HL-60 (cell line): ENCODE results near the gene KDM1B.

Source experiments
- DNase-seq, 2 experiments: peaks; one replicate each; pipeline ENCODE4 v3.0.0-alpha.2; 2010 to 2020; ENCODE audit warnings: low read depth in 1 of 2, low spot score in 1 of 2
- H3K27ac ChIP-seq: fragments of 250-450 bp; sonication (Bioruptor Pico); replicated peaks from 2 replicates; pipeline ENCODE4 v1.5.1; 2020; ENCODE audit warnings: mild to moderate bottlenecking, moderate library complexity
- H3K27me3 ChIP-seq: fragments of 250-450 bp; sonication (Bioruptor Pico); 2 replicates; pipeline ENCODE4 v1.5.1; 2021; ENCODE audit warnings: mild to moderate bottlenecking, moderate library complexity; ENCODE audit not compliant: insufficient read depth, poor library complexity, severe bottlenecking
- H3K4me3 ChIP-seq: replicated peaks from 2 replicates; pipeline ENCODE4 v1.5.1; 2011; ENCODE audit warnings: mild to moderate bottlenecking, control low read depth, low read length; ENCODE audit not compliant: insufficient read depth
- GABPA ChIP-seq: IDR thresholded peaks from 2 replicates; pipeline ENCODE4 v1.6.1; 2012; ENCODE audit warnings: low read depth
- POLR2AphosphoS5 ChIP-seq: IDR thresholded peaks from 2 replicates; pipeline ENCODE4 v1.6.1; 2012; ENCODE audit warnings: low read depth
- REST ChIP-seq: IDR thresholded peaks from 2 replicates; pipeline ENCODE4 v1.6.1; 2012; ENCODE audit warnings: low read depth; ENCODE audit not compliant: insufficient replicate concordance
- SPI1 ChIP-seq: IDR thresholded peaks from 2 replicates; pipeline ENCODE4 v1.6.1; 2012; ENCODE audit warnings: low read depth, mild to moderate bottlenecking, borderline replicate concordance
- TF ChIP-seq, protein P1 (sequence below): IDR thresholded peaks from one replicate; pipeline ENCODE4 v1.5.1; 2011; ENCODE audit warnings: low read length, control low read depth, inconsistent platforms; ENCODE audit not compliant: insufficient read depth

The KDM1B gene

DNA sequence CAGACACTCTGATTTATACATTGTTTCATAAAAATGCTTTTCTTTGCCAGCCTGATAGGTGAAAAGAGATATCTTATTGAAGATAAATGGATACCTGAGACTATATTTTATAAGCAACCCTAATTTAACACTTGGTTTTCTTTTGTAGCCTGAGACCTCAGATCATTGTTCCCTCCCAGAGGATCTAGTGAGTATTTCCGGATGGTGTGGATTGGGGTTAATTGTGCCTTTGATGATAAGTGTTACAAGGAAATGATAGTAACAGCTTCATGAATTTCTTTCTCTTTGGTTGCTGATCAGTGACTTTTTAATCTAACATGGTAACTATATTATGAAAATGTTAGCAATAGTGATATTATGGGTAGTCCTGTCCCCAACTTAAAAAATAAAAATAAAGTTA is 30.4 kb downstream of the KDM1B start:
- no peak for TF ChIP-seq GABPA
- TF ChIP-seq, protein P1, sequence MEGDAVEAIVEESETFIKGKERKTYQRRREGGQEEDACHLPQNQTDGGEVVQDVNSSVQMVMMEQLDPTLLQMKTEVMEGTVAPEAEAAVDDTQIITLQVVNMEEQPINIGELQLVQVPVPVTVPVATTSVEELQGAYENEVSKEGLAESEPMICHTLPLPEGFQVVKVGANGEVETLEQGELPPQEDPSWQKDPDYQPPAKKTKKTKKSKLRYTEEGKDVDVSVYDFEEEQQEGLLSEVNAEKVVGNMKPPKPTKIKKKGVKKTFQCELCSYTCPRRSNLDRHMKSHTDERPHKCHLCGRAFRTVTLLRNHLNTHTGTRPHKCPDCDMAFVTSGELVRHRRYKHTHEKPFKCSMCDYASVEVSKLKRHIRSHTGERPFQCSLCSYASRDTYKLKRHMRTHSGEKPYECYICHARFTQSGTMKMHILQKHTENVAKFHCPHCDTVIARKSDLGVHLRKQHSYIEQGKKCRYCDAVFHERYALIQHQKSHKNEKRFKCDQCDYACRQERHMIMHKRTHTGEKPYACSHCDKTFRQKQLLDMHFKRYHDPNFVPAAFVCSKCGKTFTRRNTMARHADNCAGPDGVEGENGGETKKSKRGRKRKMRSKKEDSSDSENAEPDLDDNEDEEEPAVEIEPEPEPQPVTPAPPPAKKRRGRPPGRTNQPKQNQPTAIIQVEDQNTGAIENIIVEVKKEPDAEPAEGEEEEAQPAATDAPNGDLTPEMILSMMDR: no peak
- TF ChIP-seq REST: no peak
- no peak for TF ChIP-seq SPI1
- TF ChIP-seq POLR2AphosphoS5: no peak
- DNase-seq: no peak
- H3K27me3 ChIP-seq: no peaks in the 10 kb centered on the region
- no peak overlapping the region; the same call in 1 of the 2 replicates for H3K27ac ChIP-seq
- no peak overlapping the region for H3K4me3 ChIP-seq

- no peak overlapping the region for H3K4me3 ChIP-seq
- H3K27ac ChIP-seq: peak overlapping the region; percentile 39
- no peak for TF ChIP-seq POLR2AphosphoS5
- no peak for TF ChIP-seq GABPA
- TF ChIP-seq REST: no peak
- H3K27me3 ChIP-seq: no peaks in the 10 kb centered on the region
- DNase-seq: peak in 1 of 2 experiments; percentile 2
Observed at GRCh38 chr6:18186033-18186432, 30.8 kb downstream of the KDM1B start.

GRCh38 chr6:18186540-18187250 is 31.5 kb downstream of the KDM1B start:
- peak in 1 of 2 experiments; percentile 30 for DNase-seq
- peak overlapping the region; percentile 39 for H3K27ac ChIP-seq
- no peak overlapping the region for H3K4me3 ChIP-seq
- no peaks in the 10 kb centered on the region for H3K27me3 ChIP-seq
- TF ChIP-seq SPI1 (no peak; the same call in 1 of the 2 replicates), POLR2AphosphoS5 (no peak), GABPA (no peak), REST (no peak)
- TF ChIP-seq, protein P1: no peak
